ENCODE results near the gene MYL1.

DNA sequence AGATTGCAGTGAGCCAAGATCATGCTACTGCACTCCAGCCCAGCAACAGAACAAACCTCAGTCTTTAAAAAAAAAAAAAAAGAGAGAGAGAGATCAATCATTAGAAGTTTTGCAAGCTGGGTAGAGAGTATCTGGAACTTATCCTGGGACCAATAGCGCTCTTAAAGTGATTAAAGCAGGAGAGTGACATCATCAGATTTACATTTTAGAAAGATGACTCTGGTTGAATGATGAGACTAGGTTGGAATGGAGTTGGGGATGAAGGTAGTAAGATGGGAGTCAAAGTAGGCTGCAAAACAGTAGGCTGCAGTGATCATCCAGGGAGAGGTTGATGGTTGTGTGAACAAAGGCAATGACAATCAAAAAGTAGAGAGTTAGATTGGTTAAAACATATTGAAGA lies 37.8 kb downstream of the MYL1 start:
- TF ChIP-seq POLR2A (IDR thresholded peaks at IDR 0.05; ENCODE audit: low read depth, low read length) (no peak), TAF1 (IDR thresholded peaks at IDR 0.05; ENCODE audit: low read depth, low read length) (no peak), POLR2AphosphoS5 (IDR thresholded peaks at IDR 0.05; ENCODE audit: low read depth, low read length) (no peak)
